ENCODE data around the gene DNAJC4.

The DNAJC4 gene

GRCh38 chr11:64281957-64282770 is 51.8 kb downstream of the DNAJC4 start:
- Histone ChIP-seq H3K4ac (ENCODE audit: low read length) (no peak overlapping the region), H2BK120ac (ENCODE audit: low read depth, low read length) (no peak overlapping the region), H3K14ac (ENCODE audit: low read length) (no peak overlapping the region), H2BK12ac (ENCODE audit: low read length) (no peak overlapping the region), H3K27me3 (ENCODE audit: control insufficient read depth in 3 of 3, insufficient read depth in 3 of 3, low read depth in 1 of 3, low read length in 3 of 3) (no peaks in the 10 kb centered on the region), H2BK15ac (ENCODE audit: low read length) (no peak overlapping the region), H3K4me1 (ENCODE audit: control insufficient read depth in 2 of 2, insufficient read depth in 1 of 2, low read depth in 1 of 2, low read length in 2 of 2) (peaks cover 3 to 9% of the 10 kb centered on the region in 2 donors), H3K9me3 (replicated peaks in 1 of 2; ENCODE audit: control insufficient read depth in 2 of 2, insufficient read depth in 1 of 2, low read depth in 1 of 2, low read length in 2 of 2) (no peaks in the 10 kb centered on the region), H3K18ac (ENCODE audit: low read length) (no peak overlapping the region), H3K79me1 (ENCODE audit: low read depth, low read length) (peaks cover 4% of the 10 kb centered on the region), H3K4me2 (ENCODE audit: insufficient read depth, low read length, poor library complexity, severe bottlenecking) (no peak overlapping the region), H2AK5ac (ENCODE audit: low read depth, low read length) (no peak overlapping the region), H3K23ac (ENCODE audit: low read depth, low read length, poor library complexity) (no peak overlapping the region), H3K27ac (replicated peaks; ENCODE audit: low read length) (no peak overlapping the region), H2AFZ (ENCODE audit: low read length) (no peak overlapping the region), H3K36me3 (replicated peaks in 1 of 2; ENCODE audit: control insufficient read depth in 2 of 2, insufficient read depth in 2 of 2, low read length in 2 of 2) (peaks cover 2 to 35% of the 10 kb centered on the region in 2 donors), H4K8ac (ENCODE audit: low read depth, low read length) (peak overlapping the region; percentile 82), H2BK5ac (ENCODE audit: low read length) (no peak overlapping the region), H3K4me3 (ENCODE audit: low read length in 2 of 2) (no peak overlapping the region), H4K91ac (ENCODE audit: low read depth, low read length, poor library complexity) (no peak overlapping the region), H3K9ac (ENCODE audit: low read depth, low read length, poor library complexity) (peak overlapping the region; percentile 21)
- WGBS, 2 donors (ENCODE audit: extremely low coverage in 2 of 2, insufficient read length in 2 of 2, insufficient replicate concordance in 1 of 2): no CpG with 5 or more reads among the region's 22 CpGs
- no peak for DNase-seq (ENCODE audit: low spot score)

- Histone ChIP-seq H2BK5ac (ENCODE audit: low read length) (no peak overlapping the region), H4K91ac (ENCODE audit: low read depth, low read length, poor library complexity) (peak overlapping the region; percentile 39), H2AK5ac (ENCODE audit: low read depth, low read length) (no peak overlapping the region), H2BK120ac (ENCODE audit: low read depth, low read length) (no peak overlapping the region), H3K23ac (ENCODE audit: low read depth, low read length, poor library complexity) (no peak overlapping the region), H3K14ac (ENCODE audit: low read length) (no peak overlapping the region), H3K79me1 (ENCODE audit: low read depth, low read length) (peaks cover 6% of the 10 kb centered on the region), H3K4ac (ENCODE audit: low read length) (no peak overlapping the region), H3K9me3 (replicated peaks in 1 of 2; ENCODE audit: control insufficient read depth in 2 of 2, insufficient read depth in 1 of 2, low read depth in 1 of 2, low read length in 2 of 2) (no peaks in the 10 kb centered on the region), H3K27me3 (ENCODE audit: control insufficient read depth in 3 of 3, insufficient read depth in 3 of 3, low read depth in 1 of 3, low read length in 3 of 3) (no peaks in the 10 kb centered on the region), H3K4me1 (ENCODE audit: control insufficient read depth in 2 of 2, insufficient read depth in 1 of 2, low read depth in 1 of 2, low read length in 2 of 2) (peaks cover 3 to 9% of the 10 kb centered on the region in 2 donors), H4K8ac (ENCODE audit: low read depth, low read length) (no peak overlapping the region), H2BK12ac (ENCODE audit: low read length) (peak overlapping the region; percentile 63), H2AFZ (ENCODE audit: low read length) (no peak overlapping the region), H3K18ac (ENCODE audit: low read length) (no peak overlapping the region), H3K9ac (ENCODE audit: low read depth, low read length, poor library complexity) (no peak overlapping the region), H3K27ac (replicated peaks; ENCODE audit: low read length) (no peak overlapping the region), H3K36me3 (replicated peaks in 1 of 2; ENCODE audit: control insufficient read depth in 2 of 2, insufficient read depth in 2 of 2, low read length in 2 of 2) (peaks cover 2 to 28% of the 10 kb centered on the region in 2 donors), H3K4me3 (ENCODE audit: low read length in 2 of 2) (peak overlapping the region in 1 of 2 donors; percentile 34), H3K4me2 (ENCODE audit: insufficient read depth, low read length, poor library complexity, severe bottlenecking) (no peak overlapping the region), H2BK15ac (ENCODE audit: low read length) (no peak overlapping the region)
- no peak for DNase-seq (ENCODE audit: low spot score)
- WGBS, 2 donors (ENCODE audit: extremely low coverage in 2 of 2, insufficient read length in 2 of 2, insufficient replicate concordance in 1 of 2): no CpG with 5 or more reads among the region's 3 CpGs
Measured at GRCh38 chr11:64283092-64283491, 52.7 kb downstream of the DNAJC4 start.
